GM06990 (cell line): ENCODE results near the gene SULT1C4.

Source experiments
- DNase-seq: peaks from one replicate; pipeline ENCODE4 v3.0.0-alpha.2; 2011; ENCODE audit not compliant: insufficient read length; ENCODE audit errors: extremely low read depth
- H3K27me3 ChIP-seq: replicated peaks from 2 replicates; pipeline ENCODE4 v1.6.0; 2011; ENCODE audit warnings: low read length; ENCODE audit not compliant: control insufficient read depth, insufficient read depth
- H3K36me3 ChIP-seq: 2 replicates; pipeline ENCODE4 v1.5.1; 2011; ENCODE audit warnings: low read length; ENCODE audit not compliant: control insufficient read depth, insufficient read depth
- H3K4me3 ChIP-seq: replicated peaks from 2 replicates; pipeline ENCODE4 v1.5.1; 2011; ENCODE audit warnings: low read depth, mild to moderate bottlenecking, control low read depth, low read length
- TF ChIP-seq, protein P1 (sequence below): IDR thresholded peaks from 2 replicates; pipeline ENCODE4 v1.5.1; 2011; ENCODE audit warnings: low read length, control low read depth, mild to moderate bottlenecking, inconsistent platforms; ENCODE audit not compliant: insufficient read depth, poor library complexity, severe bottlenecking

The SULT1C4 gene

DNA sequence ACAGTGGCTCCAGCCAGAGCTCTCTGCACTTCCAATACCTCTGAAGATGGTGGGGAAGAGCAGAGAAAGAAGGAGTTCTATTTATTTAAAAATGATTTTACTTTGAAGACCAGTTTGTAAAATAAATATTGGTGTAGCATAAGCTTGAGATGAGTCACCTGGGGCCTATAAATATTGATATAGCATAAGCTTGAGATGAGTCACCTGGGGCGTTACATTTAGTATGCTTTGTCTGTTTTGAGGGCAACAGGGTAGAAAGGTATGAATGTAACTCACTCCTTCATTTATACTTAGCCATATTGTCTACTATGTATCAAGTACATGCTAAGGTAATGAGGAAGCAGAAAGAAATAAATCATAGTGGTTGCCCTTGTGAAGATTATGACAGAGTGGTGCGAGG is 7.7 kb upstream of the SULT1C4 start:
- TF ChIP-seq, protein P1, sequence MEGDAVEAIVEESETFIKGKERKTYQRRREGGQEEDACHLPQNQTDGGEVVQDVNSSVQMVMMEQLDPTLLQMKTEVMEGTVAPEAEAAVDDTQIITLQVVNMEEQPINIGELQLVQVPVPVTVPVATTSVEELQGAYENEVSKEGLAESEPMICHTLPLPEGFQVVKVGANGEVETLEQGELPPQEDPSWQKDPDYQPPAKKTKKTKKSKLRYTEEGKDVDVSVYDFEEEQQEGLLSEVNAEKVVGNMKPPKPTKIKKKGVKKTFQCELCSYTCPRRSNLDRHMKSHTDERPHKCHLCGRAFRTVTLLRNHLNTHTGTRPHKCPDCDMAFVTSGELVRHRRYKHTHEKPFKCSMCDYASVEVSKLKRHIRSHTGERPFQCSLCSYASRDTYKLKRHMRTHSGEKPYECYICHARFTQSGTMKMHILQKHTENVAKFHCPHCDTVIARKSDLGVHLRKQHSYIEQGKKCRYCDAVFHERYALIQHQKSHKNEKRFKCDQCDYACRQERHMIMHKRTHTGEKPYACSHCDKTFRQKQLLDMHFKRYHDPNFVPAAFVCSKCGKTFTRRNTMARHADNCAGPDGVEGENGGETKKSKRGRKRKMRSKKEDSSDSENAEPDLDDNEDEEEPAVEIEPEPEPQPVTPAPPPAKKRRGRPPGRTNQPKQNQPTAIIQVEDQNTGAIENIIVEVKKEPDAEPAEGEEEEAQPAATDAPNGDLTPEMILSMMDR = no peak
- no peaks in the 10 kb centered on the region for H3K27me3 ChIP-seq
- DNase-seq = no peak
- H3K4me3 ChIP-seq = no peak overlapping the region
- no peaks in the 10 kb centered on the region for H3K36me3 ChIP-seq

DNA sequence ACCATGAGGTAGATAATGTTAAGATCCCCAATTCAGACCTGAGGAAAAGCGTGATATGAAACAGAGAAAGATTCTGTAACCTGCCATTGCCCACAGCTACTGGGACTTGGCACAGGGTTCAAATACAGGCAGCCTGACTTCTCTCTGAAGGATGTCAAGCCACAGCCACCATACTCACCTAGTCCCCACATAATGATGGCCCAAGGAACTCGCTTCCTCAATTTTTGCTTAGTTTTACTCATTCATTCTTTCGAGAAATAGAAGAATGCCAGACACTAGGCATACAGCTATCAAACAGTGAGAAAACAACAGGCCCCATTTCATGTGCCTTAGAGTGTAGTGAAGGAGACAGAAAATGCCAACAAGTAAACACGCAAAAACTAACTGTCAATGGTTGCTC is 980 bp upstream of the SULT1C4 start:
- TF ChIP-seq, protein P1 = no peak
- Histone ChIP-seq H3K27me3 (no peaks in the 10 kb centered on the region), H3K36me3 (no peaks in the 10 kb centered on the region), H3K4me3 (no peak overlapping the region)
- DNase-seq = no peak

DNA sequence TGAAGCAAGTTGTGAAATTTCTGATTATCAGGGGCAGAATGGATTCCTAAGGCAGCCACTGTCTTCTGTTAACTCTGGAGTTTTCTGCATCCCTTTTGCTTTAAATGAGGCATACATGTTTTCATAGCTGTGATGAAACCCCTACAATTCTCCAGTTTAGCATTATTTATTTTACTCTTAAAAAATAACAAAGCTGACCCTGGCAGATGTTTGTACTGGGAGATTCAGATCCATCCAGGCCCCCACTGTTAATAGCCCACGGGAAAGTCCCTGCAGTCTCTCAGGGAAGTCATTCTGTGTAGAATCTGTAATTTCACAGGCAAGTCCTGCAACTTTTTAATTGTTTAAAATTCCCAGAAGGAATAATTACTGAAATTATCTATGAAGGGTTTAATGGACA is 353 bp upstream of the SULT1C4 start:
- no peak for DNase-seq
- no peaks in the 10 kb centered on the region for H3K27me3 ChIP-seq
- TF ChIP-seq, protein P1 = no peak
- no peak overlapping the region for H3K4me3 ChIP-seq
- no peaks in the 10 kb centered on the region for H3K36me3 ChIP-seq

DNA sequence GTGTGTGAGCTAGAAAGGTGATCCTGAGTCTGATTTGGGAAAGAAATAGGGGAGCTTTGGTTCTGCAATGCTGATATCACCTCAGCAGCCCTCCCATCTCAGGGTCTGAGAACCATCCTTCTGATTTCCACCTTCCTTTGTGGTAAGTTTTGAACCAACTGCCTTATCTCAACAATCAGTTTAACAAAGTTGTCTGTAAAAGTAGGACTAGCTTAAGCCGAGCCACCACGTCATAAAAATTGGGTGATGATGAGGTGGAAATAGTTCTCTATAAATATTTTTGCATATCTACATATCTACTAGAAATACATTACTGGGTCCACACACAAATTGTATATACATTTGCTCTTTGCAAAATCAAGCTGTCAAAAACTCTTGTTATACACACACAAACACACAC is 1.1 kb downstream of the SULT1C4 start:
- TF ChIP-seq, protein P1 = no peak
- no peaks in the 10 kb centered on the region for H3K27me3 ChIP-seq
- no peak for DNase-seq
- H3K4me3 ChIP-seq = no peak overlapping the region
- H3K36me3 ChIP-seq = no peaks in the 10 kb centered on the region

DNA sequence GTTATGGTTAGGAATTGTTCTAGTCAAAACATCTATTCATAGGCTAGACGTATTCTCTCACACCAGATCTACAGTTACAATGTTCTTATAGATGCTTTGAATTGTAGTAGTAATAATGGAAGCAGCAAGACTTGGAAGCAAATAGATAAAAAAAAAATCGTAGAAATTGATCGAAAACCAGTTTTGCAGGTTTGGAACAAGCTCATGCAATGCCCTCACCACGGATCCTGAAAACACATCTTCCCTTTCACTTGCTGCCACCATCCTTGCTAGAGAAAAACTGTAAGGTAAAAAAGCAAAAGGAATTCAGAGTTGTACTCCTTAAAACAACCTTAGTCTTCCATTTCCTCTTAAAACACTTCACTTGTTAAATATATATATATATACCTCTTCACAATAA is 4.4 kb downstream of the SULT1C4 start:
- no peaks in the 10 kb centered on the region for H3K36me3 ChIP-seq
- H3K27me3 ChIP-seq = no peaks in the 10 kb centered on the region
- TF ChIP-seq, protein P1 = no peak
- DNase-seq = no peak
- no peak overlapping the region for H3K4me3 ChIP-seq

DNA sequence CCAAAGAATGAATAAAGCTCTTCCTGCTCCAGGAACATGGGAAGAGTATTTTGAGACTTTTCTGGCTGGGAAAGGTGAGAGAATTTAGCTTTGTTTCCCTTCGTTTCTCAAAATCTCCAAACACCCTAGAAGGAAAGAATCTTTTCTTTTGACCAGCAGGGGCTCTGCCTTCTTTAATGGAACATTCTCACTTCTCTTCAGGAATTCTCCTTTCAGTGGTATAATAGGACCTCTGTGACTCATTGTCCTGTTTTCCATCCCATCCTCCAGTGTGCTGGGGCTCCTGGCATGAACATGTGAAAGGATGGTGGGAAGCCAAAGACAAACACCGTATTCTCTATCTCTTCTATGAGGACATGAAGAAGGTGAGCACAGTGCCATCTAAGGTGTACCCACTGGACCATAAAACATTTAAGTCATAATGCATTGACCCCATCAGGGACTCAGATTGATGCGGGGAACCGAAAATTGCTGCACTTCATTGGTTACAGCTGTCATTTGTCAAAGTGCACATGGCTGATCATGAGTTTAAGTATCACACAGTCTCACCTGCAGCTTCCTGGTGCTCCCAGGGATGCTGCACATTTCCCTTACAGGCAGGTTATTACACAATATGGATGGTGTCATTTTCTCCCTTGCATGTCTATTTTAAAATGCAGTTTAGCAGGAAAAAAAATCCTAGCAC is 5.5 kb downstream of the SULT1C4 start:
- H3K27me3 ChIP-seq = no peaks in the 10 kb centered on the region
- H3K4me3 ChIP-seq = no peak overlapping the region
- no peaks in the 10 kb centered on the region for H3K36me3 ChIP-seq
- TF ChIP-seq, protein P1 = no peak
- DNase-seq = no peak
